Activated CD4-positive, alpha-beta T cell treated with anti-CD3 and anti-CD28 coated beads, Interleukin-2, amount 10 ng/mL, durations not matched to agents 7 days and 5 days (primary cell): ENCODE measurements around the gene CUL9. TPM values are rescaled to one million over a fixed set of nuclear protein-coding genes. Genes with fewer than 3 reads are reported as not detected.

Experiments
- CTCF ChIA-PET: fragments of 350-600 bp; sonication (Branson Sonifier 250); formaldehyde crosslinking; loops from one replicate; lab custom pipeline; 2021; ENCODE audit warnings: antibody characterized with exemption; lab: Charles Lee
- POLR2A ChIA-PET: fragments of 350-600 bp; sonication (Branson Sonifier 250); formaldehyde crosslinking; loops from one replicate; lab custom pipeline; 2021; ENCODE audit warnings: antibody characterized with exemption; lab: Charles Lee
- DNase-seq: peaks from one replicate; pipeline ENCODE4 v3.0.0-alpha.2; 2020
- H3K27ac Mint-ChIP-seq: one replicate; pipeline ENCODE4 v1.8.0; 2021; ENCODE audit warnings: mild to moderate bottlenecking, moderate library complexity, mixed read lengths
- H3K27me3 Mint-ChIP-seq: one replicate; pipeline ENCODE4 v1.8.0; 2021; ENCODE audit warnings: mixed read lengths
- H3K36me3 Mint-ChIP-seq: one replicate; pipeline ENCODE4 v1.8.0; 2021; ENCODE audit warnings: low read depth, mixed read lengths
- H3K4me1 Mint-ChIP-seq: one replicate; pipeline ENCODE4 v1.8.0; 2021; ENCODE audit warnings: mixed read lengths
- H3K4me3 Mint-ChIP-seq: one replicate; pipeline ENCODE4 v1.8.0; 2021; ENCODE audit warnings: mild to moderate bottlenecking, moderate library complexity, mixed read lengths
- H3K9me3 Mint-ChIP-seq: one replicate; pipeline ENCODE4 v1.8.0; 2021; ENCODE audit warnings: mixed read lengths
- total RNA-seq, 2 experiments: library from RNA; stranded (reverse); gene quantifications; one replicate each; pipeline ENCODE4 v1.2.3, GENCODE V29; 2021

Gene CUL9
- total RNA-seq, 2 experiments from 2014 or later = 57.8 to 60.7 TPM

DNA sequence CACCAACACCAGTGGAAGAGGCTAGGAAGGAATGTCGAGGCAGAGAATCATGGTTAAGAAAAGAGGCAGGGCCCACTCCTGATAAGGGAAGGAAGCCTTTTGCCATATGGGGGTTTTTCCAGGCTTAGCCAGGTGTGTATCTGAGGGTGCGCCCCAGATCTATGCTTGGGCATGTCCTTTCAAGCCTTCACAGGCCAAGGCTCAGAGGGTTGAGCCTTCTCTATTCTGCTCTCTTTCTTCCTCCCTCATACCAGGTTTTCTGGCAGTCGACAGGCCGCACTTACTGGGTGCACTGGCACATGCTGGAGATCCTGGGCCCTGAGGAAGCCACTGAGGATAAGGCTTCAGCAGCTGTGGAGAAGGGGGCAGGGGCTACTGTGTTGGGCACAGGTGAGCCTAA, 4.7 kb downstream of the CUL9 start:
- CTCF ChIA-PET = interaction anchor here (1.0 kb wide), 1 partner anchor 38 kb away, joined by 3 read pairs; no protein-coding TSS in a partner anchor
- DNase-seq = no peak
- POLR2A ChIA-PET = no interaction called here
- peak overlapping the region; percentile 34 for H3K27ac Mint-ChIP-seq
- H3K27me3 Mint-ChIP-seq = no peaks in the 10 kb centered on the region
- no peaks in the 10 kb centered on the region for H3K9me3 Mint-ChIP-seq
- H3K4me1 Mint-ChIP-seq = peaks cover 44% of the 10 kb centered on the region
- no peak overlapping the region for H3K4me3 Mint-ChIP-seq
- H3K36me3 Mint-ChIP-seq = peaks cover 32% of the 10 kb centered on the region

DNA sequence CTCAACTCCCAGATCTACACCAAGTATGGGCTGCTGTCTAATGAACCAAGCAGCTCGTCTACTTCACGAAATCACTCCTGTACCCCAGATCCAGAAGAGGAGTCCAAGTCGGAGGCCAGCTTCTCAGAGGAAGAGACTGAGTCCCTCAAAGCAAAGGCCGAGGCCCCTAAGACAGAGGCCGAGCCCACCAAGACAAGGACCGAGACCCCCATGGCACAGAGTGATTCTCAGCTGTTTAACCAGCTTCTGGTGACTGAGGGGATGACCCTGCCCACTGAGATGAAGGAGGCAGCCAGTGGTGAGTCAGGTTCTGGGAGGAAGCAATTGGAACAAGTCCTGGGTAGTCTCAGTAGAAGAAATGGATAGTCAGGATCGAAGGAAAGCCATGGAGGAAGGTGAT, 5.8 kb downstream of the CUL9 start:
- H3K27me3 Mint-ChIP-seq = no peaks in the 10 kb centered on the region
- H3K4me3 Mint-ChIP-seq = no peak overlapping the region
- H3K36me3 Mint-ChIP-seq = peaks cover 35% of the 10 kb centered on the region
- H3K9me3 Mint-ChIP-seq = no peaks in the 10 kb centered on the region
- ChIA-PET POLR2A (no interaction called here), CTCF (interaction anchor here (1.1 to 1.6 kb wide), 2 partner anchors 41 to 121 kb away, joined by 3 to 4 read pairs; partner anchors contain the start of genes CRIP3 and DNPH1)
- DNase-seq = no peak
- H3K27ac Mint-ChIP-seq = no peak overlapping the region
- peaks cover 37% of the 10 kb centered on the region for H3K4me1 Mint-ChIP-seq

DNA sequence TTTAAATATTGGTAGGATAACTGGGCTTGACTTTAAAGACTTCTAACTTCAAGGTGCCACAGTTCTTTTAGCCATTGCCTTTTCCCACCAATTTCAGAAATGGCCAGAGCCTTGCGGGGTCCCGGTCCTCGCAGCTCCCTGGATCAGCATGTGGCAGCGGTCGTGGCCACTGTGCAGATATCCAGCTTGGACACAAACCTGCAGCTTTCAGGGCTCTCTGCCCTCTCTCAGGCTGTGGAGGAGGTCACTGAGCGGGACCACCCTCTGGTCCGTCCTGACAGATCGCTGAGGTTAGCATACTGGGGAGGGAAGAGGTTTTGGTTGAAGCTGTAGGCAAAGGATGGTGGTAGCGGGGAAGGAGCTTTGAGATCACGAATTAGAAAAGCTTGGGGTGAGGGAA, 6.4 kb downstream of the CUL9 start:
- Mint-ChIP-seq H3K27me3 (no peaks in the 10 kb centered on the region), H3K9me3 (no peaks in the 10 kb centered on the region), H3K27ac (no peak overlapping the region), H3K36me3 (peaks cover 37% of the 10 kb centered on the region), H3K4me3 (no peak overlapping the region), H3K4me1 (peaks cover 31% of the 10 kb centered on the region)
- no peak for DNase-seq
- ChIA-PET POLR2A (no interaction called here), CTCF (interaction anchor here (1.6 kb wide), 1 partner anchor 120 kb away, joined by 4 read pairs; the partner anchor contains the start of gene CRIP3)

DNA sequence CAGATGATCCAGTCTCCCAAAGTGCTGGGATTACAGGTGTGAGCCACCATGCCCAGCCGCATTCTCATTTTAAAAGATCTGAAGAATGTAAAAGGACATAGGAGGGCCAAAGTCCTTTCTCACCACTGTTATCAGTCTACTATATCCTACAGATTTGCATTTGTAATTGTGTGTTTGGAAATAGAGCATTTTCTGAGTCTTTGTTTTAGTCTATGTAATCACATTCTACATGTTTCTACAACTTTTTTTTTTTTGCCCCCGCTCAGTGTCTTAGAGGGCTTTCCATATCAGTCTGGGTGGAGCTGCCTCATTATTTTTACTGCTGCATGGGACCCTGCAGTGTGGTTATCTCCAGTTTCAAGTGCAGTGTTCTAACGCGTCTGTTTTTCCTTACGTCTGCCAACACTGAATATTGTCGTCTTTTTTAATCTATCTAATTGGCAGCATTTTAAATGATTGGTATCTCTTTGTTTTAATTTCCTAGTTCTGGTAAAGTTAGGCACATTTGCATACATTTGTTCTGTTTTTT, 7.8 kb downstream of the CUL9 start:
- H3K36me3 Mint-ChIP-seq = peaks cover 36% of the 10 kb centered on the region
- no peak for DNase-seq
- ChIA-PET POLR2A (no interaction called here), CTCF (interaction anchor here (0.8 kb wide), 1 partner anchor 10 kb away, joined by 3 read pairs; no protein-coding TSS in a partner anchor)
- H3K27me3 Mint-ChIP-seq = no peaks in the 10 kb centered on the region
- H3K4me1 Mint-ChIP-seq = peaks cover 19% of the 10 kb centered on the region
- H3K27ac Mint-ChIP-seq = peak overlapping the region; percentile 16
- H3K4me3 Mint-ChIP-seq = no peak overlapping the region
- no peaks in the 10 kb centered on the region for H3K9me3 Mint-ChIP-seq

DNA sequence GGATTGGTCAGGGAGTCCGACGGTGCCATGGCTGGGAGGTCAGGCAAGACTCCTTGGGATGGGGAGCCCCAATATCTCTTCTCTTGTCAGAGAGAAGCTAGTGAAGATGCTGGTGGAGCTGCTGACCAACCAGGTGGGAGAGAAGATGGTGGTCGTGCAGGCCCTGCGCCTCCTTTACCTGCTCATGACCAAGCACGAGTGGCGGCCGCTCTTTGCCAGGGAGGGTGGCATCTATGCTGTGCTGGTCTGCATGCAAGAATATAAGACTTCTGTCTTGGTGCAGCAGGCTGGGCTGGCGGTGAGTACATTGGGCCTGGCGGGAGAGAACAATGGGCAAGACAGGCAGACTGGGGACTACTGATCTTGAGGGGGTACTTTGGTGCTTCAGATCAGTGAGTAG, 10.9 kb downstream of the CUL9 start:
- POLR2A ChIA-PET = no interaction called here
- no peak overlapping the region for H3K4me3 Mint-ChIP-seq
- CTCF ChIA-PET = interaction anchor here (0.7 kb wide), 1 partner anchor 12 kb away, joined by 3 read pairs; no protein-coding TSS in a partner anchor
- H3K4me1 Mint-ChIP-seq = peaks cover 2% of the 10 kb centered on the region
- no peaks in the 10 kb centered on the region for H3K27me3 Mint-ChIP-seq
- no peak overlapping the region for H3K27ac Mint-ChIP-seq
- DNase-seq = no peak
- H3K9me3 Mint-ChIP-seq = no peaks in the 10 kb centered on the region
- peaks cover 41% of the 10 kb centered on the region for H3K36me3 Mint-ChIP-seq

DNA sequence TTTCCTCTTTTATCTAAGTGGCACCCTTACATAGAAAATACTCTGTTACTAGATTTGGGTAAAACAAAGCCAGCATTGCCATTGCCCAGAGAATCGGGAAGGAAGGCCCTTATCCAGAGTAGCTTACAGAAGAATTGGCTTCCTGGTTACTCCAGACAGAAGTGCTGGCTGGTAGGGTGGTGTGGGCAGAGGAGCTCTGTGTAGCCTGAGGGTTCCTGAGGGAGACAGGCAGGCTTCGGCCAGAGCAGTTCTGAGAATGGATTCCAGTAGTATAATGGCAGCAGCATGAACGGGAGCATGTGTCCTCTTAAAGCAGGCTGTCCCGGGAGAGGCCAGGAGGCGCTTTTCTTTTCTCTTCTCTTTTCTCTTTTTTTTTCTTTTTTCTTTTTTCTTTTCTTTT, 11.9 kb downstream of the CUL9 start:
- H3K4me3 Mint-ChIP-seq = no peak overlapping the region
- ChIA-PET POLR2A (no interaction called here), CTCF (interaction anchor here (0.7 kb wide), 1 partner anchor 277 kb away, joined by 3 read pairs; no protein-coding TSS in a partner anchor)
- DNase-seq = no peak
- H3K4me1 Mint-ChIP-seq = peaks cover 2% of the 10 kb centered on the region
- H3K36me3 Mint-ChIP-seq = peaks cover 38% of the 10 kb centered on the region
- no peak overlapping the region for H3K27ac Mint-ChIP-seq
- H3K9me3 Mint-ChIP-seq = no peaks in the 10 kb centered on the region
- H3K27me3 Mint-ChIP-seq = no peaks in the 10 kb centered on the region

DNA sequence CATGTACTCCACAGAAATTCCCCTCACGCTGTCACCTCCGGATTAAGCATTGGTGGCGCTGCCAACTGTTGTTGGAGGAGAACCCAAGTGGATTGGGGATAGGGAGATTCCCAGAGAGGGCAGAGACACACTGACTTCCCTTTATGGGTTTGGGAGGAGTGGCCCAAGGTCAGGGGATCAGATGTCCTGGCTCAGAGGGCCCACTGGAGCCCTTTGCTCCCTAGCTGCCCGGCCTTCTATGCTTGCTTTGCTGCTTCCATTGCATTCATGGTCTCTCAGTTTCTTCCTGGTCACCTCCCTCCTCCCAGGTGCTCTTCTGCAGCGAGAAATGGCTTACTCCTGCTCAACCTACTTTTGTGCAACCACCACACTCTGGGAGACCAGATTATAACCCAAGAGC, 14.3 kb downstream of the CUL9 start:
- CTCF ChIA-PET = interaction anchor here (0.6 kb wide), 1 partner anchor 243 kb away, joined by 3 read pairs; no protein-coding TSS in a partner anchor
- H3K4me1 Mint-ChIP-seq = peaks cover 2% of the 10 kb centered on the region
- H3K27ac Mint-ChIP-seq = no peak overlapping the region
- H3K27me3 Mint-ChIP-seq = no peaks in the 10 kb centered on the region
- H3K36me3 Mint-ChIP-seq = peaks cover 35% of the 10 kb centered on the region
- H3K9me3 Mint-ChIP-seq = no peaks in the 10 kb centered on the region
- DNase-seq = no peak
- POLR2A ChIA-PET = no interaction called here
- no peak overlapping the region for H3K4me3 Mint-ChIP-seq

DNA sequence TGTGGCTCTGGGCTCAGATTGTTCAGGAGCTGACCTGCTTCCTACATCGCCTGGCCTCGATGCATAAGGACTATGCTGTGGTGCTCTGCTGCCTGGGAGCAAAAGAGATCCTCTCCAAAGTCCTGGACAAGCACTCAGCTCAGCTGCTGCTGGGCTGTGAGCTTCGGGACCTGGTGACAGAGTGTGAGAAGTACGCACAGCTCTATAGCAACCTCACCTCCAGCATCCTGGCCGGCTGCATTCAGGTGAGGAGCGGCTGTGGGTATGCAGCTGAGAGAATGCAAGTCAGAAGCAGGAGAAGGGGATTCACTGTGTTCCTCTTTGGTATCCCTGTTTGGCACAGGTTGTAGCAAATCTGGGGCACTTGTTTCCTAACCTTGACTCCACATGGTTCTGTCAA, 17.9 kb downstream of the CUL9 start:
- H3K27ac Mint-ChIP-seq = no peak overlapping the region
- CTCF ChIA-PET = interaction anchor here (1.1 to 2.5 kb wide), 2 partner anchors 9 to 29 kb away, joined by 3 to 10 read pairs; partner anchors contain the start of gene DNPH1

DNA sequence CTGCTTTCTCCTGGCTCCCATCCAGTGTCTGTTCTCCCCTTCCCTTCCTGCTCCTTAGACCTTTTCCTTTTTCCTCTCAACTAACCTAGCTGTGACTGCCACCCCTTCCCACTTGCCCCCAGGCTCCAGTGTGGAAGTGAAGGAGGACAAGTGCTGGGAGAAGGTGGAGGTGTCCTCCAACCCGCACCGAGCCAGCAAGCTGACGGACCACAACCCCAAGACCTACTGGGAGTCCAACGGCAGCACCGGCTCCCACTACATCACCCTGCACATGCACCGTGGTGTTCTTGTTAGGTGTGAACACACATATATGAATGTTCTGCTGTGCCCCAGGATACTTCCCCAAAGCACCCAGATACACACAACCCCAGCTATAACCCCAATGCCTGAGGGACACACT, 18.5 kb downstream of the CUL9 start:
- DNase-seq = no peak

More for the DNA sequence above, 17.9 kb downstream of the CUL9 start:
- Mint-ChIP-seq H3K4me1 (peaks cover 2% of the 10 kb centered on the region), H3K36me3 (peaks cover 30% of the 10 kb centered on the region), H3K4me3 (no peak overlapping the region), H3K9me3 (no peaks in the 10 kb centered on the region), H3K27me3 (no peaks in the 10 kb centered on the region)
- POLR2A ChIA-PET = no interaction called here
- no peak for DNase-seq

DNA sequence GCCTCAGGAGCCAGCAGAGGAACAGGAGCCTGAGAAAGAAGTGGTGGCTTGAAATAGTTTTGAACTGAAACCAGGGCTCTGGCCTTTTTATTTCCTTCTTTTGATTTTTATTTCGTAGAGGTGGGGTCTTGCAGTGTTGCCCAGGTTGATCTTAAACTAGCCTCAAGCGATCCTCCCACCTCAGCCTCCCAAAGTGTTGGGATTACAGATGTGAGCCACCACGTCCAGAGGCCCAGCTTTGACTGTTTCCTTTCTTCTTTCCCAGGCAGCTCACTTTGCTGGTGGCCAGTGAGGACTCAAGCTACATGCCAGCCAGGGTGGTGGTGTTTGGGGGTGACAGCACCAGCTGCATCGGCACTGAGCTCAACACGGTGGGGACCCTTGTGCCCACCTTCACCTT, 20.5 kb downstream of the CUL9 start:
- DNase-seq = no peak
- no peak overlapping the region for H3K4me3 Mint-ChIP-seq
- peaks cover 23% of the 10 kb centered on the region for H3K36me3 Mint-ChIP-seq
- ChIA-PET POLR2A (interaction anchor here (0.7 kb wide), 1 partner anchor 140 kb away, joined by 3 read pairs; no protein-coding TSS in a partner anchor), CTCF (interaction anchor here (1.1 to 1.5 kb wide), 3 partner anchors 10 to 22 kb away, joined by 3 to 5 read pairs (median 4); partner anchors contain the start of gene CUL9)
- H3K4me1 Mint-ChIP-seq = peaks cover 2% of the 10 kb centered on the region
- no peak overlapping the region for H3K27ac Mint-ChIP-seq
- H3K9me3 Mint-ChIP-seq = no peaks in the 10 kb centered on the region
- H3K27me3 Mint-ChIP-seq = no peaks in the 10 kb centered on the region

More for the DNA sequence above, 18.5 kb downstream of the CUL9 start:
- Mint-ChIP-seq H3K4me1 (peaks cover 2% of the 10 kb centered on the region), H3K27ac (no peak overlapping the region), H3K36me3 (peaks cover 29% of the 10 kb centered on the region), H3K4me3 (no peak overlapping the region), H3K9me3 (no peaks in the 10 kb centered on the region), H3K27me3 (no peaks in the 10 kb centered on the region)
- POLR2A ChIA-PET = no interaction called here
- CTCF ChIA-PET = interaction anchor here (0.7 to 2.5 kb wide), 3 partner anchors 16 to 57 kb away, joined by 3 to 10 read pairs (median 3); partner anchors contain the start of gene DNPH1

DNA sequence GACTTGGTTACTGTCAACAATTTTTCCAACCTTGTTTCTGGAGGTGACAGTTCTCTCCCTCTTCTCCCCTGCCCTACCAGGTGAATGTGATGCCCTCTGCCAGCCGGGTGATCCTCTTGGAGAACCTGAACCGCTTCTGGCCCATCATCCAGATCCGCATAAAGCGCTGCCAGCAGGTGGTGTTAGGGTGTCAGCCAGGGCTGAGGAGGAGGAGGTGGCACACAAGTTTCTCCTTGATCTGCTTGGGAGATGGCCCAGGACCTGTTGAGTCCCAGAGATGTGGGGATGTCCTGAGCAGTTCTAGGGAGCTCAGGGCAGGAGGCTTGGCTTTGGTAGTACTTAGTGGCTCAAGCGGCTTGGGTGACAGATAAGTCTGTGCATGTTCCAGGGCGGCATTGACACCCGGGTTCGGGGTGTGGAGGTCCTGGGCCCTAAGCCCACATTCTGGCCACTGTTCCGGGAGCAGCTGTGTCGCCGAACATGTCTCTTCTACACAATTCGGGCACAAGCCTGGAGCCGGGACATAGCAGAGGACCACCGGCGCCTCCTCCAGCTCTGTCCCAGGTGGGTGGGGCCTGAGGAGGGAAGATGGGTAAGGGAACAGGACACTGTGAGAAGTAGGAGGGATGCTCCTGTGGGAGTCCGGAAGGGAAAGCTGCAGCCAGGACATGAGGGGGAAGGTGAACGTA, 21.2 kb downstream of the CUL9 start:
- ChIA-PET CTCF (interaction anchor here (1.5 kb wide), 1 partner anchor 21 kb away, joined by 5 read pairs; the partner anchor contains the start of gene CUL9), POLR2A (interaction anchor here (0.7 kb wide), 1 partner anchor 139 kb away, joined by 3 read pairs; no protein-coding TSS in a partner anchor)
- no peaks in the 10 kb centered on the region for H3K9me3 Mint-ChIP-seq
- H3K27ac Mint-ChIP-seq = no peak overlapping the region
- H3K36me3 Mint-ChIP-seq = peaks cover 21% of the 10 kb centered on the region
- H3K4me3 Mint-ChIP-seq = no peak overlapping the region
- peaks cover 2% of the 10 kb centered on the region for H3K4me1 Mint-ChIP-seq
- H3K27me3 Mint-ChIP-seq = no peaks in the 10 kb centered on the region
- no peak for DNase-seq

DNA sequence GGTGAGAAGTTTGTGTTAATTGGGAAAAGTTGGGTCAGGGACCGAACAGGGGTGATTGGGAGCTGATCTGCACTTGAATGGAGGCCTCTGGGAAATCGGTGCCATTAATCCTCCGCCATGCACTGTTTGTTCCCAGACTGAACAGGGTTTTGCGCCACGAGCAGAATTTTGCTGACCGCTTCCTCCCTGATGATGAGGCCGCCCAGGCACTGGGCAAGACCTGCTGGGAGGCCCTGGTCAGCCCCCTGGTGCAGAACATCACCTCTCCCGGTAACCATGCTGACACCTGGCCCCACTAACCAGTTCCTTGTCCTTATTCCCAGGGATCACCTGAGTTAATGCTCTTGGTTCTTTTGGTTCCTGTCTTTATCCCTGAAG, 21.7 kb downstream of the CUL9 start:
- Mint-ChIP-seq H3K4me1 (peaks cover 2% of the 10 kb centered on the region), H3K27ac (no peak overlapping the region), H3K9me3 (no peaks in the 10 kb centered on the region), H3K36me3 (peaks cover 21% of the 10 kb centered on the region), H3K4me3 (no peak overlapping the region), H3K27me3 (no peaks in the 10 kb centered on the region)
- ChIA-PET POLR2A (no interaction called here), CTCF (interaction anchor here (1.5 kb wide), 1 partner anchor 21 kb away, joined by 5 read pairs; the partner anchor contains the start of gene CUL9)
- no peak for DNase-seq
